GM18520 (cell line): ENCODE data around the gene DENND11.

Source experiments
- ATAC-seq: cut with Tn5 transposase; IDR thresholded peaks from one replicate; pipeline ENCODE4 v1.9.1; 2021; ENCODE audit not compliant: unreplicated experiment

The DENND11 gene

GRCh38 chr7:141685285-141686023 is 16.5 kb downstream of the DENND11 start:
- ATAC-seq, result no peak

- ATAC-seq, result no peak
Measured at GRCh38 chr7:141679014-141679413, 23.0 kb downstream of the DENND11 start.

- ATAC-seq, result no peak
Measured at GRCh38 chr7:141676618-141677017, 25.3 kb downstream of the DENND11 start.

GRCh38 chr7:141675436-141676215 is 26.3 kb downstream of the DENND11 start:
- ATAC-seq, result no peak

- ATAC-seq, result no peak
Measured at GRCh38 chr7:141674702-141675101, 27.3 kb downstream of the DENND11 start.

GRCh38 chr7:141674171-141674671 is 27.7 kb downstream of the DENND11 start:
- no peak for ATAC-seq

- no peak for ATAC-seq
Measured at GRCh38 chr7:141673346-141673745, 28.6 kb downstream of the DENND11 start.

GRCh38 chr7:141671705-141672496 is 30.1 kb downstream of the DENND11 start:
- no peak for ATAC-seq

GRCh38 chr7:141668853-141669252 is 33.1 kb downstream of the DENND11 start:
- no peak for ATAC-seq

- no peak for ATAC-seq
Measured at GRCh38 chr7:141666071-141666470, 35.9 kb downstream of the DENND11 start.

GRCh38 chr7:141665208-141666035 is 36.5 kb downstream of the DENND11 start:
- no peak for ATAC-seq

- no peak for ATAC-seq
Measured at GRCh38 chr7:141664450-141664849, 37.5 kb downstream of the DENND11 start.

GRCh38 chr7:141663081-141663849 is 38.7 kb downstream of the DENND11 start:
- no peak for ATAC-seq

GRCh38 chr7:141660259-141660658 is 41.7 kb downstream of the DENND11 start:
- ATAC-seq, result no peak

GRCh38 chr7:141659501-141659900 is 42.5 kb downstream of the DENND11 start:
- no peak for ATAC-seq

GRCh38 chr7:141654551-141654950 is 47.4 kb downstream of the DENND11 start:
- no peak for ATAC-seq

- ATAC-seq, result no peak
Measured at GRCh38 chr7:141652691-141653090, 49.3 kb downstream of the DENND11 start.
